K562 (cell line): ENCODE measurements around the gene C5orf24. TPM values are rescaled to one million over a fixed set of nuclear protein-coding genes. Genes with fewer than 3 reads are reported as not detected.

Source experiments
- ESRRB ChIP-seq: fragments of 250-450 bp; sonication (Bioruptor Pico); IDR thresholded peaks from 2 replicates; pipeline ENCODE4 v1.5.0; 2020; ENCODE audit warnings: mild to moderate bottlenecking, moderate library complexity, borderline replicate concordance
- RUNX1 ChIP-seq: sonication (generic); IDR thresholded peaks from 2 replicates; pipeline ENCODE4 v1.6.1; 2016; ENCODE audit warnings: antibody characterized with exemption, low read depth
- SIRT6 ChIP-seq: IDR thresholded peaks from one replicate; pipeline ENCODE4 v1.6.1; 2012; ENCODE audit warnings: low read depth, mild to moderate bottlenecking, control low read depth, inconsistent platforms, low read length, moderate library complexity
- TRIM24 ChIP-seq, 2 experiments: fragments of 450-650 bp; IDR thresholded peaks; 2 replicates each; pipeline ENCODE4 v1.6.1; 2016
- ZFP1 ChIP-seq: fragments of 450-650 bp; formaldehyde crosslinking; IDR thresholded peaks from 2 replicates; pipeline ENCODE4 v1.4.0; 2020; ENCODE audit warnings: mild to moderate bottlenecking, mixed read lengths
- ZNF282 ChIP-seq: sonication (generic); formaldehyde crosslinking; IDR thresholded peaks from 2 replicates; pipeline ENCODE4 v1.8.1; 2023; ENCODE audit warnings: missing genetic modification reagents
- ZNF507 ChIP-seq: conservative IDR thresholded peaks from 2 replicates; pipeline ENCODE4 v1.6.1; 2017; ENCODE audit warnings: missing genetic modification characterization, missing compliant biosample characterization
- ZNF717 ChIP-seq: fragments of 250-450 bp; sonication (Bioruptor Pico); IDR thresholded peaks from 2 replicates; pipeline ENCODE4 v1.5.0; 2021
- polyA plus RNA-seq, 8 experiments: library from polyadenylated mRNA; depleted of rRNA in 4 of 8; stranded (reverse) in 5 of 8; unstranded in 3 of 8; fragments of >200 nt; fragmentation: Nextera tagmentation in 2 of 8; fragmentation: Illumina TruSeq in 1 of 8; extraction: Ambion mirVana in 2 of 8; extraction: Trizol in 1 of 8; gene quantifications; 2 replicates each; pipeline versions ENCODE4 v1.2.1 to v1.2.3, GENCODE V29; 2011 to 2014; ENCODE audit warnings: inconsistent platforms in 1 of 8, missing spikeins in 1 of 8
- total RNA-seq, 7 experiments: library from RNA; depleted of rRNA in 6 of 7; stranded (reverse); fragments of >200 nt in 6 of 7; fragmentation: Illumina TruSeq in 2 of 7; extraction: Trizol in 2 of 7; gene quantifications; 2 replicates each; pipeline versions ENCODE4 v1.2.1 to v1.2.3, GENCODE V29; 2011 to 2021; ENCODE audit warnings: low replicate concordance in 1 of 7
- TF ChIP-seq, protein P1 (sequence below): sonication (generic); formaldehyde crosslinking; IDR thresholded peaks from 2 replicates; pipeline ENCODE4 v1.8.0; 2023; ENCODE audit warnings: mild to moderate bottlenecking, missing genetic modification reagents
- TF ChIP-seq, protein P2 (sequence below): fragments of 450-650 bp; formaldehyde crosslinking; IDR thresholded peaks from 2 replicates; pipeline ENCODE4 v1.4.0; 2022; ENCODE audit warnings: missing genetic modification characterization
- TF ChIP-seq, protein P3 (sequence below): sonication (generic); formaldehyde crosslinking; IDR thresholded peaks from 2 replicates; pipeline ENCODE4 v1.8.1; 2023; ENCODE audit warnings: mild to moderate bottlenecking, missing genetic modification reagents, moderate library complexity
- TF ChIP-seq, protein P4 (sequence below), 2 experiments: fragments of 450-650 bp; conservative IDR thresholded peaks; 2 replicates each; pipeline ENCODE4 v1.6.1; 2017; ENCODE audit warnings: mild to moderate bottlenecking in 2 of 2, moderate library complexity in 2 of 2
- TF ChIP-seq, protein P5 (sequence below): fragments of 250-450 bp; sonication (Bioruptor Pico); IDR thresholded peaks from 2 replicates; pipeline ENCODE4 v1.6.1; 2021; ENCODE audit warnings: mild to moderate bottlenecking
- TF ChIP-seq, protein P6 (sequence below): sonication (generic); formaldehyde crosslinking; IDR thresholded peaks from 2 replicates; pipeline ENCODE4 v1.8.1; 2023; ENCODE audit warnings: mild to moderate bottlenecking, missing genetic modification reagents
- TF ChIP-seq, protein P7 (sequence below): IDR thresholded peaks from 2 replicates; pipeline ENCODE4 v1.6.1; 2012; ENCODE audit warnings: low read depth, low read length, improper control_type of control experiment, borderline replicate concordance

The C5orf24 gene
- total and polyA plus RNA-seq, 9 of the 15 experiments (the other 6 are each of a cell fraction or from before 2014, with no cell fraction given) = 8.9 to 38.6 (median 28.4) TPM

DNA sequence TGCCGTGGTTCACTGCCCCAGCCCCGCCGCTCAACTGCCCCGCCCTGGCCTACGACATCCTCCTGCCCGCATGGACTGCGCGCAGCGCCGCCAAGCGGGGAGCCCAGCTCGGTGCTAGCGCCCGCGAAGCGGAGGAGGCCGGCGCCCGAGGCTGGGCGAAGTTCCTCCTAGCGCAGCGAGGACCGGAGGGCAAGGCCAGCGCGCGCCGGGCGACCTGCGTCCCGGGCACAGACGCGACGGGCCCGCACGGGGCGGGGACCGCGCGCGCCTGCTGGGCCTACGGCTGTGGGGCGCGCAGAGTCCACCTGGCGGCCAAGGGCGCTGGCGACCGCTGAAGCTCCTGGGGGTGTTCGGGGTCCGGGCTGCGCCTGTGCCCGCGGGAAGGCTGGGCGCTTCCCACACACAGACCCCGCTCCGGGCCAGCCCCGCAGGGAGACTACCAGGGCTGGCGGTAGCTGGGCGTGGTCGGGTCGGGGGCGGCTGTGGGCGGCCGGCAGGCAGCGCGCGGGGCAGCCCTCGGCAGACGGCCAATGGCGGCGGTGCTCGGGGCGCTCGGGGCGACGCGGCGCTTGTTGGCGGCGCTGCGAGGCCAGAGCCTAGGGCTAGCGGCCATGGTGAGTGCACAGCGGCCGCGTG is 59.0 kb downstream of the C5orf24 start, which contains the start of gene PCBD2 (continued):
- TF ChIP-seq, protein P1, sequence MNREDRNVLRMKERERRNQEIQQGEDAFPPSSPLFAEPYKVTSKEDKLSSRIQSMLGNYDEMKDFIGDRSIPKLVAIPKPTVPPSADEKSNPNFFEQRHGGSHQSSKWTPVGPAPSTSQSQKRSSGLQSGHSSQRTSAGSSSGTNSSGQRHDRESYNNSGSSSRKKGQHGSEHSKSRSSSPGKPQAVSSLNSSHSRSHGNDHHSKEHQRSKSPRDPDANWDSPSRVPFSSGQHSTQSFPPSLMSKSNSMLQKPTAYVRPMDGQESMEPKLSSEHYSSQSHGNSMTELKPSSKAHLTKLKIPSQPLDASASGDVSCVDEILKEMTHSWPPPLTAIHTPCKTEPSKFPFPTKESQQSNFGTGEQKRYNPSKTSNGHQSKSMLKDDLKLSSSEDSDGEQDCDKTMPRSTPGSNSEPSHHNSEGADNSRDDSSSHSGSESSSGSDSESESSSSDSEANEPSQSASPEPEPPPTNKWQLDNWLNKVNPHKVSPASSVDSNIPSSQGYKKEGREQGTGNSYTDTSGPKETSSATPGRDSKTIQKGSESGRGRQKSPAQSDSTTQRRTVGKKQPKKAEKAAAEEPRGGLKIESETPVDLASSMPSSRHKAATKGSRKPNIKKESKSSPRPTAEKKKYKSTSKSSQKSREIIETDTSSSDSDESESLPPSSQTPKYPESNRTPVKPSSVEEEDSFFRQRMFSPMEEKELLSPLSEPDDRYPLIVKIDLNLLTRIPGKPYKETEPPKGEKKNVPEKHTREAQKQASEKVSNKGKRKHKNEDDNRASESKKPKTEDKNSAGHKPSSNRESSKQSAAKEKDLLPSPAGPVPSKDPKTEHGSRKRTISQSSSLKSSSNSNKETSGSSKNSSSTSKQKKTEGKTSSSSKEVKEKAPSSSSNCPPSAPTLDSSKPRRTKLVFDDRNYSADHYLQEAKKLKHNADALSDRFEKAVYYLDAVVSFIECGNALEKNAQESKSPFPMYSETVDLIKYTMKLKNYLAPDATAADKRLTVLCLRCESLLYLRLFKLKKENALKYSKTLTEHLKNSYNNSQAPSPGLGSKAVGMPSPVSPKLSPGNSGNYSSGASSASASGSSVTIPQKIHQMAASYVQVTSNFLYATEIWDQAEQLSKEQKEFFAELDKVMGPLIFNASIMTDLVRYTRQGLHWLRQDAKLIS (CRISPR knock-in tag) = no peak
- TF ChIP-seq, protein P2, sequence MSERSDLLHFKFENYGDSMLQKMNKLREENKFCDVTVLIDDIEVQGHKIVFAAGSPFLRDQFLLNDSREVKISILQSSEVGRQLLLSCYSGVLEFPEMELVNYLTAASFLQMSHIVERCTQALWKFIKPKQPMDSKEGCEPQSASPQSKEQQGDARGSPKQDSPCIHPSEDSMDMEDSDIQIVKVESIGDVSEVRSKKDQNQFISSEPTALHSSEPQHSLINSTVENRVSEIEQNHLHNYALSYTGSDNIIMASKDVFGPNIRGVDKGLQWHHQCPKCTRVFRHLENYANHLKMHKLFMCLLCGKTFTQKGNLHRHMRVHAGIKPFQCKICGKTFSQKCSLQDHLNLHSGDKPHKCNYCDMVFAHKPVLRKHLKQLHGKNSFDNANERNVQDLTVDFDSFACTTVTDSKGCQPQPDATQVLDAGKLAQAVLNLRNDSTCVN (CRISPR knock-in tag) = no peak
- no peak for TF ChIP-seq ZNF282 (CRISPR knock-in tag)
- TF ChIP-seq SIRT6 = no peak
- TF ChIP-seq, protein P3, sequence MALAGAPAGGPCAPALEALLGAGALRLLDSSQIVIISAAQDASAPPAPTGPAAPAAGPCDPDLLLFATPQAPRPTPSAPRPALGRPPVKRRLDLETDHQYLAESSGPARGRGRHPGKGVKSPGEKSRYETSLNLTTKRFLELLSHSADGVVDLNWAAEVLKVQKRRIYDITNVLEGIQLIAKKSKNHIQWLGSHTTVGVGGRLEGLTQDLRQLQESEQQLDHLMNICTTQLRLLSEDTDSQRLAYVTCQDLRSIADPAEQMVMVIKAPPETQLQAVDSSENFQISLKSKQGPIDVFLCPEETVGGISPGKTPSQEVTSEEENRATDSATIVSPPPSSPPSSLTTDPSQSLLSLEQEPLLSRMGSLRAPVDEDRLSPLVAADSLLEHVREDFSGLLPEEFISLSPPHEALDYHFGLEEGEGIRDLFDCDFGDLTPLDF (CRISPR knock-in tag) = peak; percentile 85
- no peak for TF ChIP-seq ZFP1 (CRISPR knock-in tag)
- TF ChIP-seq, protein P4, sequence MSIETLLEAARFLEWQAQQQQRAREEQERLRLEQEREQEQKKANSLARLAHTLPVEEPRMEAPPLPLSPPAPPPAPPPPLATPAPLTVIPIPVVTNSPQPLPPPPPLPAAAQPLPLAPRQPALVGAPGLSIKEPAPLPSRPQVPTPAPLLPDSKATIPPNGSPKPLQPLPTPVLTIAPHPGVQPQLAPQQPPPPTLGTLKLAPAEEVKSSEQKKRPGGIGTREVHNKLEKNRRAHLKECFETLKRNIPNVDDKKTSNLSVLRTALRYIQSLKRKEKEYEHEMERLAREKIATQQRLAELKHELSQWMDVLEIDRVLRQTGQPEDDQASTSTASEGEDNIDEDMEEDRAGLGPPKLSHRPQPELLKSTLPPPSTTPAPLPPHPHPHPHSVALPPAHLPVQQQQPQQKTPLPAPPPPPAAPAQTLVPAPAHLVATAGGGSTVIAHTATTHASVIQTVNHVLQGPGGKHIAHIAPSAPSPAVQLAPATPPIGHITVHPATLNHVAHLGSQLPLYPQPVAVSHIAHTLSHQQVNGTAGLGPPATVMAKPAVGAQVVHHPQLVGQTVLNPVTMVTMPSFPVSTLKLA (conservative IDR thresholded peaks at IDR 0.05) = peak; percentile 64 to 67; a peak in 3 of 4 replicates
- TF ChIP-seq ZNF717 = no peak
- no peak for TF ChIP-seq RUNX1
- TF ChIP-seq ZNF507 = no peak
- TF ChIP-seq, protein P5, sequence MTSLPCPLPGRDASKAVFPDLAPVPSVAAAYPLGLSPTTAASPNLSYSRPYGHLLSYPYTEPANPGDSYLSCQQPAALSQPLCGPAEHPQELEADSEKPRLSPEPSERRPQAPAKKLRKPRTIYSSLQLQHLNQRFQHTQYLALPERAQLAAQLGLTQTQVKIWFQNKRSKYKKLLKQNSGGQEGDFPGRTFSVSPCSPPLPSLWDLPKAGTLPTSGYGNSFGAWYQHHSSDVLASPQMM (CRISPR knock-in tag) = no peak
- TF ChIP-seq ESRRB (CRISPR knock-in tag) = no peak
- TF ChIP-seq, protein P6, sequence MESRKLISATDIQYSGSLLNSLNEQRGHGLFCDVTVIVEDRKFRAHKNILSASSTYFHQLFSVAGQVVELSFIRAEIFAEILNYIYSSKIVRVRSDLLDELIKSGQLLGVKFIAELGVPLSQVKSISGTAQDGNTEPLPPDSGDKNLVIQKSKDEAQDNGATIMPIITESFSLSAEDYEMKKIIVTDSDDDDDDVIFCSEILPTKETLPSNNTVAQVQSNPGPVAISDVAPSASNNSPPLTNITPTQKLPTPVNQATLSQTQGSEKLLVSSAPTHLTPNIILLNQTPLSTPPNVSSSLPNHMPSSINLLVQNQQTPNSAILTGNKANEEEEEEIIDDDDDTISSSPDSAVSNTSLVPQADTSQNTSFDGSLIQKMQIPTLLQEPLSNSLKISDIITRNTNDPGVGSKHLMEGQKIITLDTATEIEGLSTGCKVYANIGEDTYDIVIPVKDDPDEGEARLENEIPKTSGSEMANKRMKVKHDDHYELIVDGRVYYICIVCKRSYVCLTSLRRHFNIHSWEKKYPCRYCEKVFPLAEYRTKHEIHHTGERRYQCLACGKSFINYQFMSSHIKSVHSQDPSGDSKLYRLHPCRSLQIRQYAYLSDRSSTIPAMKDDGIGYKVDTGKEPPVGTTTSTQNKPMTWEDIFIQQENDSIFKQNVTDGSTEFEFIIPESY = peak; percentile 94
- TF ChIP-seq, protein P7, sequence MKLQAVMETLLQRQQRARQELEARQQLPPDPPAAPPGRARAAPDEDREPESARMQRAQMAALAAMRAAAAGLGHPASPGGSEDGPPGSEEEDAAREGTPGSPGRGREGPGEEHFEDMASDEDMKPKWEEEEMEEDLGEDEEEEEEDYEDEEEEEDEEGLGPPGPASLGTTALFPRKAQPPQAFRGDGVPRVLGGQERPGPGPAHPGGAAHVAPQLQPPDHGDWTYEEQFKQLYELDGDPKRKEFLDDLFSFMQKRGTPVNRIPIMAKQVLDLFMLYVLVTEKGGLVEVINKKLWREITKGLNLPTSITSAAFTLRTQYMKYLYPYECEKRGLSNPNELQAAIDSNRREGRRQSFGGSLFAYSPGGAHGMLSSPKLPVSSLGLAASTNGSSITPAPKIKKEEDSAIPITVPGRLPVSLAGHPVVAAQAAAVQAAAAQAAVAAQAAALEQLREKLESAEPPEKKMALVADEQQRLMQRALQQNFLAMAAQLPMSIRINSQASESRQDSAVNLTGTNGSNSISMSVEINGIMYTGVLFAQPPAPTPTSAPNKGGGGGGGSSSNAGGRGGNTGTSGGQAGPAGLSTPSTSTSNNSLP = no peak; the same call in 1 of the 2 replicates
- no peak for TF ChIP-seq TRIM24 (IDR thresholded peaks at IDR 0.05)
